Uterus (tissue), 2 donors: ENCODE results near the gene LRIG1.

Source experiments
- POLR2A ChIP-seq, 2 donors: fragments of 450-650 bp; IDR thresholded peaks; one replicate each; pipeline ENCODE4 v1.6.1; 2016; ENCODE audit warnings: antibody characterized with exemption in 2 of 2, mild to moderate bottlenecking in 1 of 2, moderate library complexity in 1 of 2
- TF ChIP-seq, protein P1 (sequence below), 4 experiments: fragments of 200-600 bp in 2 of 4; fragments of 450-650 bp in 2 of 4; sonication (generic) in 2 of 4; IDR thresholded peaks; one replicate each; pipeline ENCODE4 v1.5.1; 2016 to 2019; ENCODE audit warnings: antibody characterized with exemption in 4 of 4, mild to moderate bottlenecking in 2 of 4, moderate library complexity in 1 of 4

DNA sequence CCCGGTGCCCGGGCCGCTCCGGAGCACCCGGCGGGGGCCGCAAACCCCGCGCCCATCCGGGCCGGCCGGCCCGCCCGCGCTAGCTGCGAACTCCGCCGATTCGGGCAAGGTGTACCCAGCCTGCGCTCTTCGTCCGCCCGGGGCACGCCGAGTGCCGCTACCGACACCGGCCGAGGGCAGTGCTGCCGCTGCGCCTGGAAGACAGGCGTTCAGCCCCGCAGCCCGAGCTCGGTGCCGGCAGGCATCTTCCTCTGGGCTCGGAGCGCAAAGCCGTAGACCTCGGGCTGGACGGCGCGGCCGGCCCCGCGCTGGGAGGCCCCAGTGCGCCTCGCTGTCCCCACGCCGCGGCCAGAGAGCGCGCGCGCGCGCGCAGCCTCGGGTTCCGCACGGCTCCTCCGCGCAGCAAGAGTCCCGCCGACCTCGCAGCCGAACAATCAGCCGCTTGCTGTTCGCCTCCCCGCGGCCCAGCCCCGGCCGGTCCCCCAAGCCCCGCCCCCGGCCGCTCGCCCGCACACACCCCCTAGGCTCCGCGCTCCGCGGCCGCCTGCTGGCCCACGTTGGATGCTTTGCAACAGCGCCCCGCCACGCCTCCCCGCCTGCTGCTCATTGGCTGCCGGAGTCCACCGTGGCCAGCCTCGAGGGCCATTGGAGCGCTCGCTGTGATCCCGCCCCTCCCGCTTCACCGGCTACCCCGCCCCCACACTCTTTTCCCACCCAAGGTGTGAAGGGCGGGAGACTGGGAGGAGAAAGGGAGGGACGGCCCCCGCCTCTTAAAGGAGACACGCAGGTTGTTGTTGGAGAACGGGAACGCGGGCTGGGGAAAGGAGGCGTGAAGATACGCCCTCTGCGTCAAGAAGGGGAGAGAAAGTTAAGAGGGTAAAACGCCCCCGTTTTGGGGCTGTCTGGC, at the start of gene LRIG1:
- TF ChIP-seq, protein P1, sequence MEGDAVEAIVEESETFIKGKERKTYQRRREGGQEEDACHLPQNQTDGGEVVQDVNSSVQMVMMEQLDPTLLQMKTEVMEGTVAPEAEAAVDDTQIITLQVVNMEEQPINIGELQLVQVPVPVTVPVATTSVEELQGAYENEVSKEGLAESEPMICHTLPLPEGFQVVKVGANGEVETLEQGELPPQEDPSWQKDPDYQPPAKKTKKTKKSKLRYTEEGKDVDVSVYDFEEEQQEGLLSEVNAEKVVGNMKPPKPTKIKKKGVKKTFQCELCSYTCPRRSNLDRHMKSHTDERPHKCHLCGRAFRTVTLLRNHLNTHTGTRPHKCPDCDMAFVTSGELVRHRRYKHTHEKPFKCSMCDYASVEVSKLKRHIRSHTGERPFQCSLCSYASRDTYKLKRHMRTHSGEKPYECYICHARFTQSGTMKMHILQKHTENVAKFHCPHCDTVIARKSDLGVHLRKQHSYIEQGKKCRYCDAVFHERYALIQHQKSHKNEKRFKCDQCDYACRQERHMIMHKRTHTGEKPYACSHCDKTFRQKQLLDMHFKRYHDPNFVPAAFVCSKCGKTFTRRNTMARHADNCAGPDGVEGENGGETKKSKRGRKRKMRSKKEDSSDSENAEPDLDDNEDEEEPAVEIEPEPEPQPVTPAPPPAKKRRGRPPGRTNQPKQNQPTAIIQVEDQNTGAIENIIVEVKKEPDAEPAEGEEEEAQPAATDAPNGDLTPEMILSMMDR (IDR thresholded peaks at IDR 0.05), result peak; percentile 2 to 49 (median 18)
- TF ChIP-seq POLR2A (IDR thresholded peaks at IDR 0.05), result peak; percentile 77 to 90
